ENCODE results near the gene DRD1.

DNA sequence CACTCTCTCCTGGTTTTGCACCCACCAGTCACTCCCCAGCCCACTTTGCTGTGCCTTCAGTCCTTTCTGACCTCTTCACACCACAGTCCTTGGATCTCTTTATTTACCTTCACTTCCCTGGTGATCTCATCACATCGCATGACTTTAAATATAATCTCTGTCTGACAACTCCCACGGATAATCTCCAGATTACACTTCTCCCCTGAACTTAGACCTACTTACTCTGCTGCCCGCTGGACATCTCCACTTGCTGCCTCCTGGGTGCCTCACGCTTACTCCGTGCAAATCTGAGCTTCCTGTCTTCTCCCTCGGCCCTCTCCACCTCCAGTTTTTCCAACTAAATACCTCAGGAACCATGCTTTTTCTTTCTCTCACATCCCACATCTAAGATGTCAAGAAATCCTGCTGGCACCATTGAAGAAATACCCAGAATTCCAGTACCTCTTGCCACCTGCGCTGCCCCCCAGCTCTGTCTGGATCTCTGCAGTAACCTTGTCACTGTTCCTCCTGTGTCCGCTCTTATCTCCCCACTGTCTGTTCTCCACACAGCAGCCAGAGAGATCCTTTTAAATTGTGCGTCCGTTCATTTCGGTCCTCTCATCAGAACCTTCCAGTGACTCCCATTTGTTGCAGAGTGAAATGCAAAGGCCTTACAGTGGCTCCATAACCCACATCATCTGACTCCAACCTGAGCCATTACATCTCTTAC lies 43.7 kb upstream of the DRD1 start:
- TF ChIP-seq, protein P1, sequence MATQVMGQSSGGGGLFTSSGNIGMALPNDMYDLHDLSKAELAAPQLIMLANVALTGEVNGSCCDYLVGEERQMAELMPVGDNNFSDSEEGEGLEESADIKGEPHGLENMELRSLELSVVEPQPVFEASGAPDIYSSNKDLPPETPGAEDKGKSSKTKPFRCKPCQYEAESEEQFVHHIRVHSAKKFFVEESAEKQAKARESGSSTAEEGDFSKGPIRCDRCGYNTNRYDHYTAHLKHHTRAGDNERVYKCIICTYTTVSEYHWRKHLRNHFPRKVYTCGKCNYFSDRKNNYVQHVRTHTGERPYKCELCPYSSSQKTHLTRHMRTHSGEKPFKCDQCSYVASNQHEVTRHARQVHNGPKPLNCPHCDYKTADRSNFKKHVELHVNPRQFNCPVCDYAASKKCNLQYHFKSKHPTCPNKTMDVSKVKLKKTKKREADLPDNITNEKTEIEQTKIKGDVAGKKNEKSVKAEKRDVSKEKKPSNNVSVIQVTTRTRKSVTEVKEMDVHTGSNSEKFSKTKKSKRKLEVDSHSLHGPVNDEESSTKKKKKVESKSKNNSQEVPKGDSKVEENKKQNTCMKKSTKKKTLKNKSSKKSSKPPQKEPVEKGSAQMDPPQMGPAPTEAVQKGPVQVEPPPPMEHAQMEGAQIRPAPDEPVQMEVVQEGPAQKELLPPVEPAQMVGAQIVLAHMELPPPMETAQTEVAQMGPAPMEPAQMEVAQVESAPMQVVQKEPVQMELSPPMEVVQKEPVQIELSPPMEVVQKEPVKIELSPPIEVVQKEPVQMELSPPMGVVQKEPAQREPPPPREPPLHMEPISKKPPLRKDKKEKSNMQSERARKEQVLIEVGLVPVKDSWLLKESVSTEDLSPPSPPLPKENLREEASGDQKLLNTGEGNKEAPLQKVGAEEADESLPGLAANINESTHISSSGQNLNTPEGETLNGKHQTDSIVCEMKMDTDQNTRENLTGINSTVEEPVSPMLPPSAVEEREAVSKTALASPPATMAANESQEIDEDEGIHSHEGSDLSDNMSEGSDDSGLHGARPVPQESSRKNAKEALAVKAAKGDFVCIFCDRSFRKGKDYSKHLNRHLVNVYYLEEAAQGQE (IDR thresholded peaks at IDR 0.05; ENCODE audit: insufficient read depth in 1 of 2, low read depth in 2 of 2, low read length in 2 of 2): no peak
- TF ChIP-seq POLR2AphosphoS5 (IDR thresholded peaks at IDR 0.05; ENCODE audit: low read depth, low read length) (no peak), TAF1 (IDR thresholded peaks at IDR 0.05; ENCODE audit: borderline replicate concordance, insufficient read depth, low read length) (no peak)
